BE2C (cell line): Measurements from ENCODE around the gene ZNF766.
"Not testable (repeated sequence)": the region's sequence is repeated elsewhere in the genome, so short reads cannot be mapped to it uniquely, and the experiment has no call there.

Experiments used
- DNase-seq: peaks from one replicate; pipeline ENCODE4 v3.0.0-alpha.2; 2020
- H3K27me3 ChIP-seq: fragments of 250-450 bp; sonication (Bioruptor Pico); 2 replicates; pipeline ENCODE4 v1.5.1; 2020; ENCODE audit warnings: mild to moderate bottlenecking
- H3K36me3 ChIP-seq: fragments of 250-450 bp; sonication (Bioruptor Pico); 2 replicates; pipeline ENCODE4 v1.5.1; 2020; ENCODE audit warnings: mild to moderate bottlenecking
- H3K4me1 ChIP-seq: fragments of 250-450 bp; sonication (Bioruptor Pico); 2 replicates; pipeline ENCODE4 v1.5.1; 2020
- H3K4me3 ChIP-seq: 2 replicates; pipeline ENCODE4 v1.5.1; 2011; ENCODE audit warnings: low read depth, low read length
- H3K9me3 ChIP-seq: fragments of 250-450 bp; sonication (Bioruptor Pico); 2 replicates; pipeline ENCODE4 v1.5.1; 2020
- TF ChIP-seq, protein P1 (sequence below): IDR thresholded peaks from 2 replicates; pipeline ENCODE4 v1.5.1; 2012; ENCODE audit warnings: mild to moderate bottlenecking, low read depth, low read length

Gene ZNF766

DNA sequence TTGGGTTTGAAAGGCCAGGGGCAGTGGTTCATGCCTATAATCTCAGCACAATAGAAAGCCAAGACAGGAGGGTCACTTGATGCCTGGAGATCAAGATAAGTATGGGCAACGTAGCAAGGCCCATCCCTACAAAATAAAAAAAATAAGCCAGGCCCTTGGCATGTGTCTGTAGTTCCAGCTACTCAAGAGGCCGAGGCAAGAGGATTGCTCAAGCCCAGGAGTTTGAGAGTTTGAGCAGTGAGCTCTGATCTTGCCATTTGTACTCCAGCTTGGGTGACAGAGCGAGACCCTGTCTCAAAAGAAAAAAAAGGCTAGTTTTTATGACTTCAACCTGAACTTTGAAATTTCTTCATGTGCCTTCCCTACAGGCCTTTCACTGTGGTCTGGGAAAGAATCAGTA is 22.4 kb downstream of the ZNF766 start:
- Histone ChIP-seq H3K27me3 (no peaks in the 10 kb centered on the region), H3K4me3 (no peak overlapping the region), H3K4me1 (no peaks in the 10 kb centered on the region), H3K9me3 (no peaks in the 10 kb centered on the region), H3K36me3 (peaks cover 28% of the 10 kb centered on the region)
- TF ChIP-seq, protein P1, sequence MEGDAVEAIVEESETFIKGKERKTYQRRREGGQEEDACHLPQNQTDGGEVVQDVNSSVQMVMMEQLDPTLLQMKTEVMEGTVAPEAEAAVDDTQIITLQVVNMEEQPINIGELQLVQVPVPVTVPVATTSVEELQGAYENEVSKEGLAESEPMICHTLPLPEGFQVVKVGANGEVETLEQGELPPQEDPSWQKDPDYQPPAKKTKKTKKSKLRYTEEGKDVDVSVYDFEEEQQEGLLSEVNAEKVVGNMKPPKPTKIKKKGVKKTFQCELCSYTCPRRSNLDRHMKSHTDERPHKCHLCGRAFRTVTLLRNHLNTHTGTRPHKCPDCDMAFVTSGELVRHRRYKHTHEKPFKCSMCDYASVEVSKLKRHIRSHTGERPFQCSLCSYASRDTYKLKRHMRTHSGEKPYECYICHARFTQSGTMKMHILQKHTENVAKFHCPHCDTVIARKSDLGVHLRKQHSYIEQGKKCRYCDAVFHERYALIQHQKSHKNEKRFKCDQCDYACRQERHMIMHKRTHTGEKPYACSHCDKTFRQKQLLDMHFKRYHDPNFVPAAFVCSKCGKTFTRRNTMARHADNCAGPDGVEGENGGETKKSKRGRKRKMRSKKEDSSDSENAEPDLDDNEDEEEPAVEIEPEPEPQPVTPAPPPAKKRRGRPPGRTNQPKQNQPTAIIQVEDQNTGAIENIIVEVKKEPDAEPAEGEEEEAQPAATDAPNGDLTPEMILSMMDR, result no peak
- no peak for DNase-seq

DNA sequence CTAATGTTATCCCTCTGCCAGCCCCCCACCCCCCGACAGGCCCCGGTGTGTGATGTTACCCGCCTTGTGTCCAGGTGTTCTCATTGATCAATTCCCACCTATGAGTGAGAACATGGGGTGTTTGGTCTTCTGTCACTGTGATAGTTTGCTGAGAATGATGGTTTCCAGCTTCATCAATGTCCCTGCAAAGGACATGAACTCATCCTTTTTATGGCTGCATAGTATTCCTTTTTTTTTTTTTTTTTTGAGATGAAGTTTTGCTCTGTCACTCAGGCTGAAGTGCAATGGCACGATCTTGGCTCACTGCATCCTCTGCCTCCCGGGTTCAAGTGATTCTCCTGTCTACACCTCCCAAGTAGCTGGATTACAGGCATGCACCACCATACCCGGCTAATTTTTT is 23.6 kb downstream of the ZNF766 start:
- H3K36me3 ChIP-seq, result peaks cover 28% of the 10 kb centered on the region
- not testable (repeated sequence) for H3K27me3 ChIP-seq, H3K4me3 ChIP-seq, H3K4me1 ChIP-seq, H3K9me3 ChIP-seq, DNase-seq

DNA sequence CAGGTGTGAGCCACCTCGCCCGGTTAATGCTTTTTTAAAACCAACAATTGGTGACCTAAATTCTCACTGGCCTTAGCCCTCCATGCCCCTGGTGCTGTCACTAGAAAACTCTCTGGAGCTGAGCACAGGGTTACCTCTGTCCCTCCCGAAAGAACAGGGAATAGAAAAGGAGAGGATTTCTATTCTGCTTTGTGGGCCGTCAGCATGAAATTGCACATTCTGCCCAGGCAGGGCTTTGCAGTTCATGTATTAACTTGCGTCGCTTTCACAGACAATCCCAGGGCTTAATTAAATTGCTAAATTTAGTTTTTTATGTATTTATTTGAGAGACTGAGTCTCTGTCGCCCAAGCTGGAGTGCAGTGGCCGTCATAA is 27.0 kb downstream of the ZNF766 start:
- peaks cover 21% of the 10 kb centered on the region for H3K36me3 ChIP-seq
- DNase-seq, result no peak
- no peaks in the 10 kb centered on the region for H3K27me3 ChIP-seq
- TF ChIP-seq, protein P1, result no peak
- no peaks in the 10 kb centered on the region for H3K9me3 ChIP-seq
- H3K4me1 ChIP-seq, result no peaks in the 10 kb centered on the region
- H3K4me3 ChIP-seq, result peak overlapping the region; percentile 67

DNA sequence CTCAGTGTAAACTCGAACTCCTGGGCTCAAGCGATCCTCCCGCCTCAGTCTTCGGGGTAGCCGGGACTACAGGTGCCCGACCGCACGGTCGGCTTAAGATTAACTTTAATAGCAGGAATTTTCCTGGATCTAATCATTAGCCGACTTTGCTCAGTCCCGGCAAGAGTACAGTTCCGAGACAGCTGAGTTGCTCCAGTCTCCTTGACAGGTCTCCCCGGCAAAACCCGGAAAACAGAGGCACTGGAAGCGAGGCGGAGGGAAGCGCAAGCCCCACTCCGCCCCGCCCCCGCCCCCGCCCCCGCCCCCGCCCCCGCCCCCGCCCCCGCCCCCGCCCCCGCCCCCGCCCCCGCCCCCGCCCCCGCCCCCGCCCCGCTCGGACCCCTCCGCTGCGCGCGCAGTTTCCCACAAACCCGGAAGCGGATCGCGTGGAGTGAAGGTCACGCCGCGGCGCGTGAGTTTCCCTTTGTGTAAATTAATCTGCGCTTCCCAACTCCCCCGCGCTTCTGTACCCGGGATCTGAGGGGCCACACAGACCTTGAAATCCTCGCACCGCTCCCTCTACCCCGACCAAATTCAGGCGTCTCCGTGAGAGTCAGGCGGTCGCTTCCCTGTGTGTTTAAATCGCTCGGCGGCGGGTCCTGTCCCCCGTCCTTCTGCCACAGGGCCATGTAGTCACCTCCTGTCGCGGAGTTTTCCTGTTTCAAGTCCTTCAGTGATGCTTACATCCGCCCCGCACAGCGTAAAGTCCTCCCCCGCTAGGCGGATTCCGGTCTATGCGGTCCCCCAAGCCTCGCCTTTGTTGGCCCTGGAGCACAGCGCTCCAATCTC is 27.6 kb downstream of the ZNF766 start, which contains the start of gene ZNF480:
TSS of gene ZNF480 (plus strand) at position 397 of the 828 bp plus-strand sequence. CDS start 3,244 bp downstream, outside the sequence.
- Histone ChIP-seq H3K4me3 (peak within 1 kb of the TSS; percentile 98), H3K36me3 (peaks cover 20% of the 10 kb centered on the region), H3K27me3 (no peaks in the 10 kb centered on the region), H3K4me1 (no peaks in the 10 kb centered on the region), H3K9me3 (no peaks in the 10 kb centered on the region)
- DNase-seq, result peak; percentile 79
- TF ChIP-seq, protein P1, result no peak

DNA sequence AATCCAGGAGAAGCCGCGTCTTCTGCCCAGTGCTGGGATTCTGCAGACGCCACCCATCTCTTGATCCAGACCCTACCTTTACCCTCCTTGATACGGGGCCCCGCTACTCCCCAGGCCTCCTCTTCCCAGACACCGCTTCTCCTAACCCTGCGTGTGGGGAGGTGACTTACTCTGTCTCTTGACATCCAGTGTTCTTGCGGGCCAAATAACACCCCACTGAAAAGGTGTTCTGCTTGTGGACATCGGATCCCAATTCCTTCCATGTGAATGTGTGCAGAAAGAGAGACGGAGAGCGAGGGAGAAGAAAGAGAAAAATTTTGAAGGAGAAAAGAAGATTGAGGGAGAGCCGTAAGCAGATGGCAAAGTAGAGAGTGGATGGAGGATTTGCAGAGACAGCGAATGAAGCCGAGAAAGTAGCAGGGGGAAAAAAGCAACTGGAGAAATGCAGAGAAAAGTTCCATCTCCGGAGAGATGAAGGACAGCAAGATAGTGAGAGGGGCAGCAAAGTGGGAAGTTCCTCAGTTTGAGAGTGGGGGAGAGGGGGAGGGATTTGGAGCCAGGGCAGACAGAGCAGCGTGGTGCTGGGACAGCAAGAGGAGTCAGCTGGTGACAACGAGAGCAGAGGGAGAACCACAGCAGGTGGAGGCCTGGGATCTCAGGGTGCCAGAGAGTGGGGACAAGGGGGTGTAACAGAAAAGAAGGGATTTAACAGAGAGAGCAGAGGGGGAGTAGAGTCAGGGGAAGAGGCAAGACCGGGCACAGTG is 28.4 kb downstream of the ZNF766 start:
- Histone ChIP-seq H3K4me3 (peak overlapping the region; percentile 98), H3K27me3 (no peaks in the 10 kb centered on the region), H3K36me3 (peaks cover 20% of the 10 kb centered on the region), H3K9me3 (no peaks in the 10 kb centered on the region), H3K4me1 (no peaks in the 10 kb centered on the region)
- TF ChIP-seq, protein P1, result no peak
- no peak for DNase-seq

DNA sequence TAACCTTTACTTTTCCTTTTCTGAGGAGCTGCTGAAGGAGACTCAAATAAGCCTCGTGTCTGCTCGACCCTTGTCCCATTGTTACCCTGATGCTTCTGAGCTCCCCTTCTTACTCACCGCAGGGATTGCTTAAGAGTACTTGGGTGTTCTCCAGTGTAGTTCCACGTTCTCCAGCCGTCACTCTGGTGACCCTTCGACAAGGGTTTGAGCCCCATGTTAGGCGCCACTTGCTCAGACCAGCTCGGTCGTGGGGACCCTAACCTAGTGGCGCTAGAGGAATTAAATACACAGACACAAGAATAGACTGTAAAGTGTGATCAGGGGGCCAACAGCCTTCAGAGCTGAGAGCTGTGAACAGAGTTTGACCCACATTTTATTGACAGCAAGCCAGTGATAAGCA is 37.9 kb downstream of the ZNF766 start:
- no peaks in the 10 kb centered on the region for H3K27me3 ChIP-seq
- DNase-seq, result no peak
- H3K4me1 ChIP-seq, result no peaks in the 10 kb centered on the region
- TF ChIP-seq, protein P1, result no peak
- H3K4me3 ChIP-seq, result no peak overlapping the region
- H3K9me3 ChIP-seq, result peaks cover 6% of the 10 kb centered on the region
- peaks cover 10% of the 10 kb centered on the region for H3K36me3 ChIP-seq
